K562 (cell line): ENCODE measurements around the gene FKBP8. TPM values are rescaled to one million over a fixed set of nuclear protein-coding genes. Genes with fewer than 3 reads are reported as not detected.

Experiments
- ATAC-seq: fragments of 200-7000 bp; cut with Tn5 transposase; 3 replicates; pipeline ENCODE4 v1.9.1; 2020; ENCODE audit warnings: moderate library complexity
- BruUV-seq: library from RNA; stranded (reverse); fragments of 400-500 nt; replicated peaks from 2 replicates; lab custom pipeline; 2021; lab: Mats Ljungman, UMichigan
- CTCF ChIA-PET: fragments of 300-600 bp; formaldehyde crosslinking; extraction: SDS; loops from one replicate; lab custom pipeline; 2021; ENCODE audit warnings: low intra/inter-chr PET ratio; lab: Yijun Ruan, JAX
- POLR2A ChIA-PET: fragments of 300-600, 350-650 bp; sonication (Branson Sonifier 250); formaldehyde crosslinking; extraction: SDS; loops from one replicate; lab custom pipeline; 2021; ENCODE audit warnings: antibody characterized with exemption, inconsistent platforms; lab: Yijun Ruan, JAX
- DNase-seq, 4 experiments: peaks; one replicate each; pipeline versions ENCODE4 v3.0.0 to v3.0.0-alpha.2; 2011 to 2018; ENCODE audit warnings: low spot score in 3 of 4, mixed read lengths in 3 of 4; ENCODE audit errors: extremely low read depth in 1 of 4
- FAIRE-seq: peaks from 2 replicates; lab custom pipeline; 2011; peaks lifted over from hg19 to GRCh38; lab: Jason Lieb, UNC
- H2AFZ ChIP-seq: 2 replicates; pipeline ENCODE4 v1.6.0; 2011; ENCODE audit warnings: low read depth, low read length, control low read depth, inconsistent platforms
- H3K27ac ChIP-seq: fragments of 200-600 bp; 3 replicates; pipeline ENCODE4 v1.8.0; 2011; ENCODE audit warnings: low read depth, mild to moderate bottlenecking, control low read depth, inconsistent platforms, low read length, moderate library complexity, mixed read lengths; ENCODE audit errors: extremely low read depth
- H3K27me3 ChIP-seq, 2 experiments: fragments of 300-600 bp in 1 of 2; 2 replicates in 1 of 2; 3 replicates in 1 of 2; pipeline versions ENCODE4 v1.6.0 to v1.8.0; 2011; ENCODE audit warnings: inconsistent platforms in 2 of 2, low read length in 2 of 2, mild to moderate bottlenecking in 1 of 2, mixed read lengths in 1 of 2, moderate library complexity in 1 of 2; ENCODE audit not compliant: control insufficient read depth in 2 of 2, insufficient read depth in 2 of 2
- H3K36me3 ChIP-seq: fragments of 300-600 bp; 3 replicates; pipeline ENCODE4 v1.8.0; 2011; ENCODE audit warnings: mild to moderate bottlenecking, low read length, inconsistent platforms; ENCODE audit not compliant: control insufficient read depth, insufficient read depth
- H3K4me1 ChIP-seq, 2 experiments: fragments of 200-600 bp in 1 of 2; replicated peaks in 1 of 2; 2 replicates in 1 of 2; 3 replicates in 1 of 2; pipeline versions ENCODE4 v1.5.1 to v1.8.0; 2011; ENCODE audit warnings: inconsistent platforms in 2 of 2, low read length in 2 of 2, mild to moderate bottlenecking in 1 of 2, mixed read lengths in 1 of 2, moderate library complexity in 1 of 2; ENCODE audit not compliant: control insufficient read depth in 2 of 2, insufficient read depth in 2 of 2
- H3K4me2 ChIP-seq: 2 replicates; pipeline ENCODE4 v1.6.1; 2011; ENCODE audit warnings: low read length, control low read depth, inconsistent platforms, mixed read lengths; ENCODE audit not compliant: insufficient read depth
- H3K4me3 ChIP-seq: fragments of 200-600 bp; sonication (generic), shearing (Covaris generic); 2 replicates; pipeline ENCODE4 v1.5.1; 2016; ENCODE audit warnings: control low read depth, inconsistent platforms
- H3K79me2 ChIP-seq: fragments of 200-600 bp; 3 replicates; pipeline ENCODE4 v1.8.0; 2011; ENCODE audit warnings: low read length, inconsistent platforms; ENCODE audit not compliant: control insufficient read depth, insufficient read depth
- H3K9ac ChIP-seq, 2 experiments: 2 replicates each; pipeline versions ENCODE4 v1.6.0 to v1.6.1; 2011; ENCODE audit warnings: low read depth in 2 of 2, low read length in 2 of 2, control low read depth in 1 of 2, inconsistent platforms in 1 of 2, mild to moderate bottlenecking in 1 of 2, mixed read lengths in 1 of 2; ENCODE audit not compliant: insufficient read depth in 1 of 2
- H3K9me1 ChIP-seq: one replicate; pipeline ENCODE4 v1.6.0; 2011; ENCODE audit warnings: inconsistent platforms, mild to moderate bottlenecking, low read length, moderate library complexity; ENCODE audit not compliant: control insufficient read depth, insufficient read depth
- H3K9me3 ChIP-seq: replicated peaks from 2 replicates; pipeline ENCODE4 v1.5.1; 2011; ENCODE audit warnings: low read depth, low read length, inconsistent platforms; ENCODE audit not compliant: control insufficient read depth, insufficient read depth
- H4K20me1 ChIP-seq: replicated peaks from 2 replicates; pipeline ENCODE4 v1.6.1; 2011; ENCODE audit warnings: low read length, inconsistent platforms, mixed read lengths; ENCODE audit not compliant: control insufficient read depth, insufficient read depth
- C11orf30 ChIP-seq: fragments of 450-650 bp; IDR thresholded peaks from 2 replicates; pipeline ENCODE4 v1.6.1; 2016; ENCODE audit warnings: low read depth, mild to moderate bottlenecking
- CC2D1A ChIP-seq: fragments of 450-650 bp; IDR thresholded peaks from 2 replicates; pipeline ENCODE4 v1.6.1; 2017; ENCODE audit warnings: mild to moderate bottlenecking
- COPS2 ChIP-seq: fragments of 450-650 bp; conservative IDR thresholded peaks from 2 replicates; pipeline ENCODE4 v1.6.1; 2016; ENCODE audit warnings: mild to moderate bottlenecking, moderate library complexity
- HDAC6 ChIP-seq: IDR thresholded peaks from 2 replicates; pipeline ENCODE4 v1.6.1; 2012; ENCODE audit warnings: low read depth, mild to moderate bottlenecking, control low read depth, inconsistent platforms, low read length, moderate library complexity
- IRF2 ChIP-seq: sonication (generic); formaldehyde crosslinking; IDR thresholded peaks from 2 replicates; pipeline ENCODE4 v1.8.1; 2022; ENCODE audit warnings: mild to moderate bottlenecking, missing genetic modification reagents
- L3MBTL2 ChIP-seq: fragments of 450-650 bp; IDR thresholded peaks from 2 replicates; pipeline ENCODE4 v1.6.1; 2016; ENCODE audit warnings: mild to moderate bottlenecking, moderate library complexity
- LARP7 ChIP-seq: fragments of 450-650 bp; IDR thresholded peaks from 2 replicates; pipeline ENCODE4 v1.6.1; 2016
- NBN ChIP-seq: fragments of 450-650 bp; IDR thresholded peaks from 2 replicates; pipeline ENCODE4 v1.6.1; 2016; ENCODE audit warnings: low read depth, mild to moderate bottlenecking
- NFIX ChIP-seq: fragments of 250-450 bp; sonication (Bioruptor Pico); IDR thresholded peaks from 2 replicates; pipeline ENCODE4 v1.4.0; 2020; ENCODE audit warnings: low read depth, mild to moderate bottlenecking, moderate library complexity
- NONO ChIP-seq, 2 experiments: fragments of 200-400 bp in 1 of 2; fragments of 450-650 bp in 1 of 2; formaldehyde crosslinking in 1 of 2; IDR thresholded peaks; 2 replicates each; pipeline ENCODE4 v1.6.1; 2017; ENCODE audit warnings: low read depth in 2 of 2, mild to moderate bottlenecking in 2 of 2, moderate library complexity in 2 of 2, low read length in 1 of 2
- POLR2A ChIP-seq: fragments of 450-650 bp; conservative IDR thresholded peaks from 2 replicates; pipeline ENCODE4 v1.6.1; 2016
- SIN3B ChIP-seq: fragments of 450-650 bp; IDR thresholded peaks from 2 replicates; pipeline ENCODE4 v1.6.1; 2017; ENCODE audit warnings: low read depth, mild to moderate bottlenecking, moderate library complexity
- SREBF2 ChIP-seq: sonication (generic); formaldehyde crosslinking; IDR thresholded peaks from 2 replicates; pipeline ENCODE4 v1.4.0; 2020; ENCODE audit warnings: mild to moderate bottlenecking, missing genetic modification reagents
- TRIM24 ChIP-seq, 2 experiments: fragments of 450-650 bp; IDR thresholded peaks; 2 replicates each; pipeline ENCODE4 v1.6.1; 2016
- ZKSCAN8 ChIP-seq: fragments of 200-800 bp; sonication (Bioruptor generic); IDR thresholded peaks from 2 replicates; pipeline ENCODE4 v1.6.1; 2016; ENCODE audit warnings: missing genetic modification characterization, missing compliant biosample characterization
- ZNF583 ChIP-seq: fragments of 250-450 bp; sonication (Bioruptor Pico); IDR thresholded peaks from 2 replicates; pipeline ENCODE4 v1.4.0; 2020
- ZNF586 ChIP-seq: fragments of 450-650 bp; formaldehyde crosslinking; conservative IDR thresholded peaks from 2 replicates; pipeline ENCODE4 v1.4.0; 2020; ENCODE audit warnings: mild to moderate bottlenecking, moderate library complexity
- WGBS: fragments of 100-300 bp; shearing (Covaris generic); methylation state at CpG from one replicate; pipeline ENCODE4 v1.1.6; 2016; ENCODE audit warnings: low coverage, mixed read lengths; ENCODE audit not compliant: insufficient coverage; ENCODE audit errors: missing lambda C conversion rate; 5-methylcytosine and 5-hydroxymethylcytosine counted together
- in situ Hi-C: fragments of 300-500 bp; cut with MboI; formaldehyde crosslinking; loops from 4 replicates; pipeline ENCODE4 v1.15.0; 2018; ENCODE audit warnings: inconsistent platforms, mixed read lengths
- intact Hi-C: fragments of 100-400 bp; cut with micrococcal nuclease; formaldehyde crosslinking; loops from 2 replicates; pipeline ENCODE4 v1.14.2; 2022
- polyA plus RNA-seq, 8 experiments: library from polyadenylated mRNA; depleted of rRNA in 4 of 8; stranded (reverse) in 5 of 8; unstranded in 3 of 8; fragments of >200 nt; fragmentation: Nextera tagmentation in 2 of 8; fragmentation: Illumina TruSeq in 1 of 8; extraction: Ambion mirVana in 2 of 8; extraction: Trizol in 1 of 8; gene quantifications; 2 replicates each; pipeline versions ENCODE4 v1.2.1 to v1.2.3, GENCODE V29; 2011 to 2014; ENCODE audit warnings: inconsistent platforms in 1 of 8, missing spikeins in 1 of 8
- total RNA-seq, 7 experiments: library from RNA; depleted of rRNA in 6 of 7; stranded (reverse); fragments of >200 nt in 6 of 7; fragmentation: Illumina TruSeq in 2 of 7; extraction: Trizol in 2 of 7; gene quantifications; 2 replicates each; pipeline versions ENCODE4 v1.2.1 to v1.2.3, GENCODE V29; 2011 to 2021; ENCODE audit warnings: low replicate concordance in 1 of 7
- TF ChIP-seq, protein P1 (sequence below): fragments of 450-650 bp; formaldehyde crosslinking; IDR thresholded peaks from 2 replicates; pipeline ENCODE4 v1.4.0; 2022; ENCODE audit warnings: missing genetic modification characterization

FKBP8 gene
- total and polyA plus RNA-seq, 9 of the 15 experiments (the other 6 are each of a cell fraction or from before 2014, with no cell fraction given): 0.46 to 236 (median 104) TPM

DNA sequence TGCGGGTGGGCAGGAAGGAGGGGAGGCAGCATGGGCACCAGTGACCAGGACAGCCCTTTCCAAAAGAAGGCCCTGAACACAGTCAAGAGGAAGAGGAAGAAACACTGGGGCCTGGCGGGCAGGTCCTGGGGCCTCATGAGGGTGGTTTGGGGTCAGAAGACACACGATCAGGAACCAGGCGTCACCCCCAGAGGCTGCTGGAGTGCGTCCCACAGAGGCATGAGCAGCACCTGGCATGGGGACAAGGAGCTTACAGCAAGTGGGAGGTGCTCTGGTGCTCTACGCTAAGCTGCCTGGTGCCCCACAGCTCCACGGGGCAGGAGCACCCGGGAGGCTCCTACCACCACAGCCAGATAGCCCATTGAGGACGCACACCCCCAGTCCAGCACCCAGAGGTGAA, 41.5 kb downstream of the FKBP8 start:
- Histone ChIP-seq H3K9me3 (no peaks in the 10 kb centered on the region), H3K4me3 (no peak overlapping the region), H3K27me3 (no peaks in the 10 kb centered on the region), H4K20me1 (peaks cover 89% of the 10 kb centered on the region), H3K36me3 (peaks cover 10% of the 10 kb centered on the region; the same call in 2 of the 3 replicates), H3K4me2 (no peak overlapping the region), H3K9ac (peak overlapping the region in 1 of 2 experiments; percentile 68; a peak in 2 of 4 replicates), H3K4me1 (peaks cover 12 to 53% of the 10 kb centered on the region in 2 experiments), H3K27ac (no peak overlapping the region), H3K9me1 (peaks cover 15% of the 10 kb centered on the region), H3K79me2 (peaks cover 96% of the 10 kb centered on the region), H2AFZ (no peak overlapping the region)
- in situ Hi-C loops: no loop called here
- no TSS peak for BruUV-seq
- intact Hi-C loops: no loop called here
- no peak for ATAC-seq
- WGBS: 84% methylated on average over 6 of the region's 9 CpGs
- TF ChIP-seq CC2D1A (no peak), LARP7 (no peak)
- DNase-seq: no peak
- FAIRE-seq: no peak
- ChIA-PET CTCF (no interaction called here), POLR2A (interaction anchor here (0.9 to 1.8 kb wide), 2 partner anchors 14 to 19 kb away, joined by 3 to 9 read pairs; no protein-coding TSS in a partner anchor)

DNA sequence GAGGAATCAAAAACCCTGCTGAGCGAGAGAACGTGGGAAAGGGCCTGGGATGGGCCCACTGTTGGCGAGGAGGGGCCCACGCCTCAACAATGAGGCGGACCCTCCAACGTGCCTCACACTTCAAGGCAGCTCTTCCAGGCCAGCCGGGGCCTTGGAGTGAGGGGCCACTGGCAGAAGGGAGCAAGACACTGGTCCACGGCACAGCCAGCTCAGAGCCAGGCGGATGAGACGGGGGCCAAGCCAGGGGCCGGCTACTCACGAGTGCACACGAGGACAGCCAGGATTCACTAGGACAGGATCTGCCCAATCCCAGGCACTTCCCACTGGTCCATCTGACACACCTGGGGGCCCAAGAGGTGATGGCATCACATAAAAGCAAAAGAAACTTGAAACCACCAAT, 42.0 kb downstream of the FKBP8 start:
- intact Hi-C loops (no loop called here), in situ Hi-C loops (no loop called here)
- FAIRE-seq (no peak), DNase-seq (no peak), ATAC-seq (no peak)
- H3K27me3 ChIP-seq: no peaks in the 10 kb centered on the region
- no peak overlapping the region for H2AFZ ChIP-seq
- no peaks in the 10 kb centered on the region for H3K9me3 ChIP-seq
- H3K9ac ChIP-seq: peak overlapping the region in 1 of 2 experiments; percentile 32; a peak in 1 of 4 replicates
- peaks cover 10% of the 10 kb centered on the region for H3K9me1 ChIP-seq
- POLR2A ChIA-PET: interaction anchor here (0.9 kb wide), 1 partner anchor 14 kb away, joined by 3 read pairs; no protein-coding TSS in a partner anchor
- no peak overlapping the region for H3K27ac ChIP-seq
- H4K20me1 ChIP-seq: peaks cover 89% of the 10 kb centered on the region
- CTCF ChIA-PET: no interaction called here
- peaks cover 10% of the 10 kb centered on the region; the same call in 2 of the 3 replicates for H3K36me3 ChIP-seq
- H3K4me3 ChIP-seq: no peak overlapping the region
- H3K79me2 ChIP-seq: peaks cover 96% of the 10 kb centered on the region
- peaks cover 12 to 53% of the 10 kb centered on the region in 2 experiments; a peak in 4 of 5 replicates for H3K4me1 ChIP-seq
- 90% methylated on average over 13 of the region's 13 CpGs for WGBS
- BruUV-seq: no TSS peak
- no peak overlapping the region for H3K4me2 ChIP-seq
- TF ChIP-seq ZNF586 (CRISPR knock-in tag) (no peak), C11orf30 (no peak), HDAC6 (no peak), SREBF2 (CRISPR knock-in tag) (no peak), ZKSCAN8 (no peak), NFIX (CRISPR knock-in tag) (no peak), IRF2 (CRISPR knock-in tag) (no peak), POLR2A (no peak), L3MBTL2 (no peak), SIN3B (no peak), COPS2 (no peak), TRIM24 (IDR thresholded peaks at IDR 0.05) (no peak), NBN (no peak), ZNF583 (CRISPR knock-in tag) (no peak), NONO (IDR thresholded peaks at IDR 0.05; ENCODE audit: low read depth in 2 of 2, low read length in 1 of 2) (no peak)
- TF ChIP-seq, protein P1, sequence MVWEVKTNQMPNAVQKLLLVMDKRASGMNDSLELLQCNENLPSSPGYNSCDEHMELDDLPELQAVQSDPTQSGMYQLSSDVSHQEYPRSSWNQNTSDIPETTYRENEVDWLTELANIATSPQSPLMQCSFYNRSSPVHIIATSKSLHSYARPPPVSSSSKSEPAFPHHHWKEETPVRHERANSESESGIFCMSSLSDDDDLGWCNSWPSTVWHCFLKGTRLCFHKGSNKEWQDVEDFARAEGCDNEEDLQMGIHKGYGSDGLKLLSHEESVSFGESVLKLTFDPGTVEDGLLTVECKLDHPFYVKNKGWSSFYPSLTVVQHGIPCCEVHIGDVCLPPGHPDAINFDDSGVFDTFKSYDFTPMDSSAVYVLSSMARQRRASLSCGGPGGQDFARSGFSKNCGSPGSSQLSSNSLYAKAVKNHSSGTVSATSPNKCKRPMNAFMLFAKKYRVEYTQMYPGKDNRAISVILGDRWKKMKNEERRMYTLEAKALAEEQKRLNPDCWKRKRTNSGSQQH (CRISPR knock-in tag): no peak
